Stimulated activated CD8-positive, alpha-beta memory T cell treated with anti-CD3 and anti-CD28 coated beads, Interleukin-4, amount 100 ng/mL, for 48 hours (primary cell): ENCODE measurements around the gene BARHL1.

ENCODE experiments used
- DNase-seq: peaks from one replicate; pipeline ENCODE4 v3.0.0-alpha.2; 2020

Gene BARHL1

DNA sequence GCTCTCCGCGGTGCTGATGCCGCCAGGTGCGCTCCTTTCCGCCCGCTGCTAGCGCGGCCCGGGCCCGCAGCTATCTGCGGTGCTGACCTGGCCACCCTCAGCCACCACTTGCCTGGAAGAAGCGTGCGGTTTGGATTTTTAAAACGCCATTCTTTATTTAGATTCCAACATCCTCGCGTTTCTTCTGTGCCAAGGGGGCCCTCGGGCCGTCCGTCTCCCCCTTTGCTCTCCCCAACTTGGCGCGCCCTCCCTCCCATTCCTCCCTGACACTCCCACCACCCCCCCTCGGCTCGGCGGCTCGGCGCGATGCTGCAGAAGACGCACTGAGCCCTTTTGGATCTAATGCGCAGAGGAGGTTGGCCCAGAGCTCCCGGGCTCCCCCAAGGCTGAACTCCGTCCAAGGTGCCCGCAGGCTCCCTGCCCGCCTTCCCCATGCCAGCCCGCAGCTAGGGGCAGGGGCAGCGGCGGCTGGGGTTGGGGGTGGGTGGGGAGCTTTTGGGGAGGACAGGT, at the start of gene BARHL1:
Gene BARHL1, plus strand, starts transcription at position 331 of the 510 bp plus-strand sequence. CDS start 192 bp downstream, outside the sequence.
- DNase-seq: no peak

DNA sequence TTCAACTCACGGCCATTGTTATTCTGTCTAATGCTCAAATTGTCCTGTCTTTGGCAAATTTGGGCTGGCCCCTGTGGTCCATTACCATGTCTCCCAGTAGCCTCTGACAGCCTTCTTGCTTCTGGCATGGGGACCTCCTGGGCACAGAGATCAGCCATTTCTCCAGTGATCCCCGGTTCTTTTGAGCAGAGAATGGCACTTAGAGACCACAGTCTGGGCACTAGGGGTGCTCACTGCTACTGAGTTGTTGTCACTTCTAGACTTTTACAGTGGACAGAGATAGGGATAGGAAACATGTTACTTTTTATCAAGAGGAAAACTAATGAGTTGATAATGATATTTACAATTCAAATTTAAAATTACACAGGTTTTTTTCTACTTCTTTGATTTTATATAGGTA, 47.6 kb upstream of the BARHL1 start:
- DNase-seq: no peak

DNA sequence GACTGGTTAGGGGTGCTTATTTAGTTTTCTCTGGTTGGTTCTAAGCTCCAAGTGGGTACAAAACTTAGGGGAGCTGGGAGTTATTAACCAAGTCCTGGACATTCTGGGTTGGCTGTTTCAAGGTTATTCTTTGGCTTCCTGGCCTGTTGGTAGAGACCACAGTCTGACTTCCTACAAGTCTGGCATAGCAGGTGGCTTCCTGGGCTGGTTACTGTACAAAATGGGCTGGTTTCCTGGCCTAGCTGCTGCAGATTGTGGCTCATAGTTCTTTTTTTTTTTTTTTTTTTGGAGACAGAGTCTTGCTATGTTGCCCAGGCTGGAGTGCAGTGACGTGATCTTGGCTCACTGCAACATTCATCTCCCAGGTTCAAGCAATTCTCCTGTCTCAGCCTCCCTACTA, 46.3 kb upstream of the BARHL1 start:
- no peak for DNase-seq

DNA sequence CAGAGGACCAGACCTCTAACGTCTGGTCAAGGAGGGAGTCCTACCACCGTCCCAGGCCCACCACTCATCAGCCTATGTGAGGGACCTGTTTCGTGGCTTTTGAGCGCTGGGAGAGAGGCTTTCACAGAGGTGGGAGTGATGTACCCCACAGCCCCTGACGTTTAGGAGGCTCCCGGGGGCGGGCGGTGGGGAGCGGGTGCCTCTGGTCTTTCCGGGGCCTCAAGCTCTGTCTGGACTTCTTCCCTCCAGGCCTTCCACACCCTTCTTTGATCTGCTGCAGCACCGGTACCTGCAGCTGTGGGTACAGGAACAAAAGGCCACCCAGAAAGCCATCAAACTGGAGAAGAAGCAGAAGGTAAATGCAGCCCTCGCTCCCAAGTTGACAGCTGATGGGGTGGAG, 45.1 kb upstream of the BARHL1 start:
- no peak for DNase-seq

DNA sequence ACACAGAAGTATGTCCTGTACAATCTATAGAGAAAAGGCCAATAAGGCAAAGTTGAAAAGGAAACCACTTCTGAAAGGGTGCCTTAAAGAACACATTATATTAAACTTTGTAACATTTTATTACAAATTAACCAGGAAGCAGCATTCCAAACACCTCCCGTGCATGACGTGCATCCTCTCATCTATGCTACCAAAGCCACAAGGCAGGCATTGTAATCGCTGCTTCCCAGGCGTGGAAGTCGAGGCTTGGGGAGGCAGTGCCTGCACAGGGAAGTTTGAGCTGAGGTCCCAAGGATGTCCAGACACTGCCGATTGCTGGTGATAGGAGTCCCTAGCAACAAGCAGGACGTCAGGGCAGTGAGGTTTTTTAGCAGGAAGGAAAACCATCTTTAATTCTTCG, 44.3 kb upstream of the BARHL1 start:
- no peak for DNase-seq

DNA sequence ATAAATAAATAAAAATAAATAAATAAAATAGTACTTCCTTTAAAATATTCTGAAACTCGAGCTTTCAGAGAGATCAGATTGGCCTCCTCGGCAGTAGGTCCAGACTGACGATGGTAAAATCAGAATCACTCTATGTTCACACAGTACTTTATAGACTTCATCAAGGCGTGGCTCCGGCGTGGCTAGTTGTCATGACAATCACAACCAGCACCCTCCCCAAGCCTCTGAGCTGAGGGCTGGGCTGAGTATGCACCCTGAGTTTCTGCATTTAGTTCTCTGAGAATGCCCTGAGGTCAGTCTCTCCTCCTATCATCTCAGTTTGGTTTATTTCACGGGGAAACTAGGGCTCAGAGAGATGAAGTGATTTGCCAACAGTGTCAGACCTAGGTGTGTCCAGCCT, 43.3 kb upstream of the BARHL1 start:
- DNase-seq: no peak

DNA sequence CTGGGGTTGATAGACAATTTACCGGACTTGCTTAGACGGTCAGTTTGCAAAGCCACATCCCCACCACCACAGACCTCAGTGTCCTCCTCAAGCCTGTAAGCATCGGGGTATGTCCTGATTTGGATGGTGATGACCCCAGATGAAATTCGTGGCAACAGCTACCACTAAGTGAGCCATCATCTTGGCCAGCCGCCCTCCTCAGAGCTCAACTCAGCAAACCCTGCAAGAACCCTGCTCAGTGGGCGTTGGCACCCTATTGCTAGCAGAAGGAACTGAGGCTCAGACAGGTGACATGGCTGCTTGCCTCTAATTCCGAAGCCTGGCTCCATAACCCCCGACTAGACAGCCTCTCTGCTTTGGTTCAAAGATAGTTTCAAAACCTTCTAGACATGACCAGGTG, 41.4 kb upstream of the BARHL1 start:
- DNase-seq: no peak

DNA sequence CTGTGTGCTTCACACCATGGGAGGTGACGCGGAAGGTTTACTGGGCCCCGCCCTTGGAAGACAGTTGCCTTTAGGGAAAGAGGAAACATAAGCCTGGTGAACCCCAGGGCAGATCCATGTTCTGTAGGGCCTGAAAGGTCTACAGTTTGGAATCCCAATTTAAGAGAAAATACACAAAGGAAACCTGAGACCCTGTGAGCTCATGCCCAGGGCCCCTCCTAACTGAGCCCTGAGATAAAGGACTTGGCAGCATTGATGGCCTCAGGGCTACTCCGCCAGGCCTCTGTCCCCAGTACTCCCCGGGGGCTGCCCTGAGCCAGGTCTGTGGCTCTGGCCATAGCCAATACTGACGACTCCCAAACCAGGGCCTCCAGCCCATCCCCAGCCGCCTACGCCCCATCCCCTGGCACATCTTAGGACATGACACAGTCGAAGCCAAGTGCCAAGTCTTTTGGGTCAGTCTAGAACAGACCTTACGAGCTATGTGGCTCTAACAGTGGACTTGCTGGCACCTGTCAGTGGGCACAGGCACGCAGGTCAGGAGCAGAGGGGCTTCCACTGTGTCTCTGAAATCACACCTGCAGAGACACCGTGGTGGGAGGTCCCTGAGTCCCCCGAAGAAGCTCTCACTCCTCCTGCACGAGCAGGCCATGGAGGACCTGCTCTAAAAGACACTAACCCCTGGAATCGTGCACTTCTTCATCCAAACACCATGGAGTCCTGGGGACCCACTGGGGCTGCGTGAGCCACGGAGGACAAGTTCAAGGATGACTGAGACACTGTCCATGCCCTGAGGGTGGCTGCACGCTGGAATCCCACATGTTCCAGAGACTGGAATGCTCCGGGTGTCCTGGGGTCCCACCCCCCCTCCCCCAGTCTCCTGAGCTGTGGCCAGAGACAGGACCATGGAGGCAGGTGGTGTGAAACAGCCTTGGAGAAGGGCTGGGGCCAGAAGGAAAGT, 40.3 kb upstream of the BARHL1 start:
- no peak for DNase-seq

DNA sequence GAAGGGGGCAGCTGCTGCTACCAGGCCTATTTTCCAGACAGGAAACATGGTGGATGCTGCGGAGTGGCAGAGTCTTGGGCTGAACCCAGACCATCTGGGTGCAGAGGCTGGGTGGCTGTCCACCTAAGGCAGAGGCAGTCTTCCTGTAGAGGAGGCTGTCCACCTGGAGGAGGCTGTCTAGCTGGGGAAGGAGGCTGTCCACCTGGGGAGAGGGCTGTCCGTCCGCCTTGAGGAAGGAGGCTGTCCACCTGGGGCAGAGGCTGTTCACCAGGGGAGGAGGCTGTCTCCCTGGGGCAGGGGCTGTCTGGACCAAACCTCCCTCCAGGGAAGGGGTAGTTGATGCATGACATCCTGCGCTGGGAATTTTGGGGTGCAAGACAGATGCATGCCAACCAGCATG, 39.2 kb upstream of the BARHL1 start:
- DNase-seq: no peak

DNA sequence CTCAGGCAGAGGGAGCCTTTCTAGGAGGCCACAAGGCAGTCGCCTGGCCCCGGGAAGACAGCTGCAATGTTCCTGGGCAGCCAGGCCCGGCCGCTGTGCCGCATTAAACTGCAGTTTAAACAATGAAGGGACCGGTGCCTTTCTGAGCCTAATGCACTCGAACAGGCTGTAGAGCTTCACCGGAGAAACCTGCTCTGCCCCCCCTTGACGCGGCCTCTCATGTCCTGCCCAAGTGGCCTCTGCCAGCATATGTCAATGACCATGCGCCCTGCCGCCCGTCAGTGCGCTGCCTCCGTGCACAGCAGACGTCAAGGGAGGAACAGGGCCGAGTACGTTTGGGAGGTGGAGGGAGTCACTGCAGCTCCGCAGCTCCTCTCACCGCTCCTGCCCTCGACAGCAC, 38.4 kb upstream of the BARHL1 start:
- DNase-seq: no peak

DNA sequence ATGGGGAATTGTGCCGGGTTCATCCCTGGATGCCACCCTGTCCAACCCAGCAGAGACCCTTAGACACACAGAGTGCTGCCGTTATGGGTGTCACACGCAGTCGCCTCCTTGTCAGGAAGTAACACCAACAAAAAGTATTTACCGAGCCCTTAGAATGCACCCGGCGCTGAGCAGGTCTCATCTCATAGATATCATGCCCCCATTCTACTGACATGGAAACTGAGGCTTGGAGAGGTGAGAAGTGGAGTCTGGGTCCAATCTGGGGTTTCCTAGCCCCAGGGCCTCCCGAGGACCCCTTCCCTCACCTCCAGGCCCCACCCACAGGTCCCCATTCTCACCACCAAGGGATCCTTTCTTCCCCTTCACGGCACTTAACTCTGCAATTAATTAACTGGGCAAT, 36.8 kb upstream of the BARHL1 start:
- DNase-seq: no peak

DNA sequence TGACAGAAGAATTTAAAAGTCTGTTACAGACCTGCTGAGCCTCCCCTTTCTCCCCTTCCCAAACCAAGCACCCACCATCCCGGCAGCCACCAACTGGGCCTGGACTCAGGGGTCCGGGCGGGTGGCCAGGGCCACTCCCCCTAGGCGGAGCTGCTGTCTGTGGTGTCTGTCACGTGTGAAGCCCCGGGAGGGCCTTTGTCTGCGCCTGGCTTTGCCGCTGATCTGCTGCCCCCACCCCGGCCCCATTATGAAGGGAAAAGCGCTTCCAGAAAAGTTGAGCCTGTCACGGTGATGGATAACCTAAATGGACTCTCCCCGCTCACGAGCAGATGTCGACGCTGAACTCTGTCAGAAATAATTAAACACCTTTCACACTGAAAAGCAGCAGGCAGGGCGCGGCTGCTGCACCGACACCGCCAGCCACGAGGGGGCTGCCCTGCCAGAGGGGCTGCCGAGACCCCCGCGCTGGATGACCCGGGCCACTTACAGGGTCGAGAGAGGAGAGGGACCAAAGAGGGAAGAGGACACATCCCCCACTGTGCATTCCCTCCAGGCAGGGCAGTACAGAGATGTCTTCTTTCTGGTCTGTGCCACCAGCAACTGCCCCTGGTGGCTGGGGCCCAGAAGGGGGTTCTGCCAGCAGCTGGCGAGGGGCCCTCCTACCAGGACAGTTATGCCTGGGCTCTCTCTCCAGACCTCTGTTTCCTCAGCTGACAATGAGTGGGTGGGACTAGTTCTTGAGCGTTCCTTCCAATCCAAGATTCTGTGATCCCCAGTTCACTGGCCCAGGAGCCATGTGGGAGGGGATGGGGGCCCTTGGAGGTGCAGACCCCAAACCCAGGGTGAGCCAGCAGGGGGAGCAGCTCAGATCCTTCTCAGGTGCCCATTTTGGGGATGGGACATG, 36.0 kb upstream of the BARHL1 start:
- no peak for DNase-seq

DNA sequence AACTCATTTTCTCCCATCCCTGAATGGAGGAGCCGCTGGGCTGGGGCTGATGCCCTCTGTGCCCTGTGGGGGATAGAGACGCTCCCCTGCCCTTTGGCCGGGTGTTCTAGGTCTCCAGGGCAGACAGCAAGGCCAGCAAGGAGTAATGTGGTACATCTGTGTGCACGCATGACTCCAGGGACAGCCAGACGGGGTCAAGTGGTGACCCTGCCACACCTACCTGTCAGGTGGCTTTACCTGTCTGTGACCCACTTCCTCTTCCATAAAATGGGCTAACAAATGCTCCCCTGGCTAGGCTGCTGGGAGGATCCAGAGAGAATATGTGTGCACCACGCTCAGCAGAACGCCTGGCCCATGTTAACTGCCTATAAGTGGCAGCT, 35.4 kb upstream of the BARHL1 start:
- no peak for DNase-seq

DNA sequence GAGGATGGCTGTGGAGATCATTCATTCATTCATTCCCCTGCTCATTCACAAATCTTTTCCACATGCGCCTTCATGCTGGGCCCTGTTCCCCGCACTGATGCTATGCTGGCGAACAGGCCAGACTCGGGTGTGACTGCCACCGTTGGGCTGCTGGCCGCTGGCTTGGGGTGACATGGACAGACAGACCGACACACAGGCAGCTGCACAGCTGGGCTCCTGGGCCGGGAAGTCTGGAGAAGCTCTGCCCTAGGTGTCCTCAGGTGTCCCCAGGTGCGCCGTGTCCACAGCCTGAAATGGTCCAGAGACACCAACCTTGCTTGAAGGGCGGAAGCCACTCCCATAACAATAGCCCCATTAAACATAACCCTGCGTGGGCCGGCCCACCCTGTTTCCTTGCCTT, 35.0 kb upstream of the BARHL1 start:
- DNase-seq: no peak

DNA sequence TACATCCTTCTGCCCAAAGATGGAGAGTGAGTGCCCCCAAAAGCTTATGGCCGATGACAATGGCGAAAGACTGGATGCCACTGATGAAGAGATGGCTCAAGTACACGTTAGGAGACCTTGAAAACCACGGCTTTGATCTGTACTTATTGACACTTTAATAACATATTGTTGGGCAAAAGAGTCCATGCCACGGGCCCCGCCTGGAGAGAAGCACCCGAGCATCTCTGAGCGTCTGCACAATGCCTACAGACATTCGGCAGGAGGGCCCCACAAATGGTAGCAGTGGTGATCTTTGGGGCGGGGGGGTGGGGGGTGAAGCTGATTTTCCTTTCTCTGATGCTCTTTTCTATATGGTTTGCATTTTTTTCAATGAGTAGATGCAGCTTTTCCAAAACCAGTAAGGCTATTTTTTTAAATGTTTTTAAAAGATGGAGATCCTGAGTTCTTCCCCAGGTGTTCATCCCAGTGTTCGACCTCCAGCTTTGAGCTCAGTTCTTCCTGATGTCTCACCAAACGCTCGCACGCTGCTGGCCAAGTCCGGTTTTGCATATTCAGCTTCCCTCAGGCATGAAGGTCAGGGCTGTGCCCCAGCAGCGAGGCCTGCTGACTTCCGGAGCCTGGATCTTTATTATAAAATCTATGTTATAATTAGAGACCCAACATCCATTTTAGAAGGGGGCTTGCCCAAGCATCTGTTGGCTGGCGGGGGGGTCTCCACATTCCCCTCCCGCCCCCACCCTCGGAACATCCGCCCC, 34.3 kb upstream of the BARHL1 start:
- DNase-seq: no peak

DNA sequence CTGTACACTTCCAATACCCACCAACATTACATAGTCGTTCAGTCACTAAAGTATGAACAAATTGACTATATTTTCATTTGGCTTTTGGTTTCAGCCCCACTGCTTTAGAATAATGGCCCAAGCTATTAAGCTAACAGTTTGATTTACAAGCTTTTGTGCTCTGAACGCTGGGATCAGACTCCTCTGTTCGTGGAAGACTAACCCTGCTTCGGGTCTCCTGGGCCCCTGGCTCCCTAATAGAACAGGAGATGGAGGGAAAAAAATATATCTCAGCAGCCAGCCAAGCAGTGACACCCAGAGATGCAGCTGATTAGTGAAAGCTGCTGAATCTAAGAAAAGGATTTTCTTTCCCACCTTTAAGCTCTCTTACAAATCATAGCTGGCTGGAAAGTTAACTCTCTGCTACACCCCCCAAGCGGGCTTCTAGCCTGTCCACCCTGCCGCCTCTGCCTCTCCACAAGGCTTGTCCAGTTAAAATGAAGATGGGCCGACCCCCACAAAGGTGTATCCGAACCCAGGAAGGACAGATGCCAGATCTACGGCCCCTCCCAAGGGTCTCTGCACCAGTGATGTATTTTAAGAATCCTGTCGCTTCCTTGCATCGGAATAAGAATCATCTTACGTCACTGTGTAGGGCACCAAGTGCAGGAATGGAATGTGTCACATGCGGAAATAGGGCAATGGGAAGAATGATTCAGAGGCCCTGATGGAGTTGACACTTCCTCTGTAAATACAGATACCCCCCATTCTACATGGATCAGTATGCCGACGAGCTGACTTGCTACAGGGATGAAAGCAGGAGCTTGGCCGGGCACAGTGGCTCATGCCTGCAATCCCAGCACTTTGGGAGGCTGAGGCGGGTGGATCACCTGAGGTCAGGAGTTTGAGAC, 33.4 kb upstream of the BARHL1 start:
- no peak for DNase-seq

DNA sequence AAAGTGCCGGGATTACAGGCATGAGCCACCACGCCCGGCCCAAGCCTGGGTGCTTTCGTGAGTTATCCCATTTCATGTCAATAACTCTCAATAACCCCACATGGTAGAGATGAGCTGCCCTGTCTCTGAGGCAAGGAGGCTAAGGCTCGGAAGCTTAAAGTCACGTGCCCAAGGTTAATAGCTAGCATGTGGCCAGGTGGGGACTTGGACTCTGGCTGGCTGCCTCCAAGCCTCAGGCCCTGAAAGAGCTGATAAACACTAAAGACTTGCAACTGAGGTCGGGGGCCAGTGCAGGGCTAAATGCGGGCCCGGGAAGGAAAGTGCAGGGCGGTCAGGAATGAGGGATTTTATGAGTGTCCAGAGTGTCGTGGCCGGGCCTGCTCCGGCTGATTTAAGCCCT, 30.9 kb upstream of the BARHL1 start:
- no peak for DNase-seq

DNA sequence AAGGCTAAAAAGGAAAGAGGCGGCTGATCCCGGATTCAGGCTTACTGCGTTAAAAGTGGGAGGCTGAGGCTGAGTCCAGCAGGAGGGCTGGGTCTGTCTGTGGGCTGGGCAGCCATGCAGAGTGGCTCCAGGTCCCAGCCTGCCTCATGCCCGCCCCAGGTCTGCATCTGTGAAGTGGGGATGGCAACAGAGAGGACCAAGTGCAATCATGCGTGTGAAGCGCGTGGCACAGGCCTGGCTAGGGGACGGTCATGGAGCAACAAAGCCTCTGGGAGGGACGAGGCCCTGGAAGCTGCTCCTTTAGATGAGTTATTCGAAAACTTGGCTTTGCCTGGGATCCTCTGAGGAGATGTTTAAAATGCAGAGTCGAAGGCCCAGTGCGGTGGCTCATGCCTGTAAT, 30.4 kb upstream of the BARHL1 start:
- DNase-seq: no peak

DNA sequence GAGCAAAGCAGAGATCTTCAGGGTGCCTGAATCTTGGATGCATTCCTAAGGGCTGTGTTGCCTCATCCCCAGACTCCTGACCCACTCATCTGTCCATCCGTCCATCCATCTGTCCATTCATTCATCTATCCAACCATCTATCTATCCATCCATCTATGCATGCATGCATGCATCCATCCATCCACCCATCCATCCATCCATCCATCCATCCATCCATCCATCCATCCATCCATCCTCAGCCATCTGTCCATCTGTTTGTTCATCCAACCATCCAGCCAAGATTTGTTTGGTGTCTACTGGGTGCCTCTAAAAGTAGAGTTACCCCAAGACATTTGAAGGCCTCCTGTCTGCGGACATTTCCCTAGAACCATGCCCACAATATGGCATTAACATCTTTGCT, 27.7 kb upstream of the BARHL1 start:
- DNase-seq: no peak

DNA sequence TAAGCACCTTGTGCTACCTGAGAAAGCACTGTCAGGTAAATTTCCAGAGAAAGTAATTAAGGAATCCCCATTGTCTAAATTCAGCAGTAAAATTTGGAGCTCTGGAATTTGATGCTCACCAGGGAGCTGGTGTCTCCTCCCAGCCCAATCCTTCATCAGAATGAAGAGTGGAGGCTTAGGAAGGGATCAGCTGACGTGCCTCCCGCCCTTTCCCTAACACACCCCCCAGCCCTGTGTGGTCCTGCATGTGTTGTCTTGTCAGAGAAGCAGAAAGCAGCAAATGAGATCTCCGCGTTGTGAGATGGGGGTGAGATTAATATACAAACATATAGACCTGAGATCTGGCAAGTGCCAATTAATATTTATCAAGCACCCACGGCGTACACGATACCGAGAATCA, 26.9 kb upstream of the BARHL1 start:
- no peak for DNase-seq

DNA sequence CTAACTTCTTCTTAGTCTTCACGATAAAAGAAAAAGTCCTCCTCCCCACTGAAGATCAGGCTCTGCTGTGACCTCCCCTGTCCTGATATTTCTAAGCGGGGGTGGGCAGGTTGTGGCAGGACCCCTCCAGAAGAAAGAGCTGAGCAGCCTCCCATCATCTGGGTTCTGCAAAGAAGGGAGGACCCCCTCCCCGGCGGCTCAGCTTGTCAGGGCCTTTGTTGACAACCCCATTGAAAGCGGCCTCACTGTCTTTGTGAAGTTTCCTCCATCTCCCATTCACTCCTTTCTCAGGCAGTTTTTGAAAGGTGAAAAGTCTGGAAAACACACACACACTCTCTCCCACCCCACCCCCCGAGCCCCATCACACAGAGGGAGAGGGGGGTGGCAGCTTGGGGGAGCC, 26.2 kb upstream of the BARHL1 start:
- DNase-seq: no peak

DNA sequence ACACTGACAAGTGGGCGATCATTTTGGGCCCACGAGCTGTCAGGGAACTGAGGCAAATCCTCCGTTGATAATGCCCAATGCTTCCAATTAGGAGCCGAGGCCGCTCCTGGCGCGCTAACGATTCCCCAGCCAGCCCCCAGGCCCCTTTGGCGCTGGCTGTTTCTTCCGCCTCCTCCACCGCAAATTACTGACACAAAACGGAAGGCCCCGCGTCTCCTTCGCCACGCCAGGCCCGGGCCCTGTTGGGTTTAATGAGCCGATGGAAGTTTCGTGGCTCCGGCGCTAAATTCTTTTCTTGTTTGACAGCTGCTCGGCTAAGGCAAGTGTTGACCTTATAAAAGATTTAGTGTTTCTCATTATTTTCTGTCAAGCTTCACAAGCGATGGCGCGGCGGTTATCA, 25.7 kb upstream of the BARHL1 start:
- no peak for DNase-seq
